Urinary bladder (tissue), 4 donors: ENCODE results near the gene SKIDA1. TPM values are rescaled to one million over a fixed set of nuclear protein-coding genes. Genes with fewer than 3 reads are reported as not detected.
A peak's percentile ranks its signal among the peaks of the same experiment; 100 is the strongest.

Experiments used
- DNase-seq: peaks from one replicate; pipeline ENCODE4 v3.0.0-alpha.2; 2015; ENCODE audit errors: extremely low spot score
- H3K27ac ChIP-seq: one replicate; pipeline ENCODE4 v1.5.1; 2013; ENCODE audit warnings: low read depth, mild to moderate bottlenecking, moderate library complexity
- H3K36me3 ChIP-seq: one replicate; pipeline ENCODE4 v1.6.1; 2013; ENCODE audit warnings: mild to moderate bottlenecking, moderate library complexity; ENCODE audit not compliant: insufficient read depth
- H3K4me1 ChIP-seq: one replicate; pipeline ENCODE4 v1.6.1; 2013; ENCODE audit warnings: mild to moderate bottlenecking, moderate library complexity; ENCODE audit not compliant: insufficient read depth
- H3K4me3 ChIP-seq: one replicate; pipeline ENCODE4 v1.5.1; 2013; ENCODE audit warnings: low read depth, low read length
- WGBS: extraction: QIAGEN DNeasy Blood & Tissue Kit; methylation state at CpG from one replicate; pipeline ENCODE4 v1.1.7; 2013; 5-methylcytosine and 5-hydroxymethylcytosine counted together
- polyA plus RNA-seq: library from polyadenylated mRNA; stranded (reverse); fragments of 200-250 nt; gene quantifications from one replicate; pipeline ENCODE4 v1.2.3, GENCODE V29; 2013
- total RNA-seq: library from RNA; depleted of rRNA; stranded (reverse); fragments of >200 nt; gene quantifications from one replicate; pipeline ENCODE4 v1.2.3, GENCODE V29; 2014
- donor health status: healthy with polysubstance abuse.
- donor health status: healthy.

SKIDA1 gene
- total and polyA plus RNA-seq, 2 donors, result 0.61 to 5.0 TPM

DNA sequence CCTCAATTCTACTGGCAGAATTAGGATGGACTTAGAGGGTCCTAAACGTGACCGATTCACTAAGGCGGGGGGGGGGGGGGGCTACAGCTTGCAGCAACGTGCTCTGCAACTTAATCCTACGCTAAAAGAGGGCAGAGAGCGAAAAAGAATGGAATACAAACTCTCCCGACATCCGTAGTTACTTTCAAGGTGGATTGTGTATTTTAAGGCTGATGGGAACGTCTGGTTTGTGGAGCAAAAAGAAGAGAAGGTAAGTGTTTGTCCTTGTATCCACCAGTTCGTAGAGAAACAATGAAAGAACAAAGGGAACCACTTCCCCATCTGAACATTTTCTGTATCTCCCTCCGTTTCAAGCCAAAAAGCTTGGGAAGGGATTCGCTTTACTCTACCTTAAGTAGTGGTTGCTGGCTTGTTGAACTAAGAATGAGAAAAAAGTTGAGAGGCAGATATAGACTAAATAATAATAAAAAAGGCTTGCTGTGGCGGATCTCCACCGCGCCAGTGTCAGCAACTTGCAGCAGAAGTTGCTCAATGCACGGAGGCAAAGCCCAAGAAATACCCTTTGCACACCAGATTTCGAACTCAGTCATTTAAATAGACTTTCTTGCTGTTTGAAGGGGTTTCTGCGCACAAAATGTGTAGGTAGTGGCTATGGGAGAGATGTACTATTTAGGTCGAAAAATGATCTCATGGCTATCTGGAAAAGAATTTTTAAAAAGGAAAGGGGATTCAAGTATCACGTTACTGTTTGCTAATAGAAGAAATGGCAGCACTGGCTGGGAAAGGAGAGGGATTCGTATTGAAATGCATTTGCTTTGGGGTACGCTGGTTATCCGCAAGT is 736 bp downstream of the SKIDA1 start:
- Histone ChIP-seq H3K4me1 (no peaks in the 10 kb centered on the region), H3K36me3 (peaks cover 2% of the 10 kb centered on the region), H3K4me3 (peak overlapping the region; percentile 83), H3K27ac (peak overlapping the region; percentile 100)
- 5% methylated on average over 23 of the region's 23 CpGs for WGBS
- DNase-seq, result no peak

DNA sequence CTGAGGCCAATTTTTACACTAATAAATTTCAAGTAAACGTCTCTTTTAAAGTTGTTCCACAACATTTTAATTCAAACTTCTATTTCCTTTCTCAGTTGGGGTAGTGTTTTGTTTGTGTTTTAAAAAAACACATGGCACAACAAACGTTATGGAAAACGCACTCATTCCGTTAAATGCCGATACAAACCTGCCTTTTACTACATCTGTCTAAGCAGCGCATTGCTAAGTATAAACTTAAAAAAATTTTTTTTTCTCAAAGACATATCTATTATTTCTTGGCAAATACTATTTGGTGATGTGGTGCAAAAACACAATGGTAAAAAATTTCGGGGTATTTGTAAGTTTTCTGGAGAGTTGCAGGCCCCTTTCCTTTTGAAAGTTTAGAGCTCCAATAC is 1.4 kb downstream of the SKIDA1 start:
- H3K4me3 ChIP-seq, result no peak overlapping the region
- H3K36me3 ChIP-seq, result peaks cover 2% of the 10 kb centered on the region
- H3K27ac ChIP-seq, result peak overlapping the region; percentile 74
- DNase-seq, result no peak
- 30% methylated on average over 7 of the region's 7 CpGs for WGBS
- H3K4me1 ChIP-seq, result no peaks in the 10 kb centered on the region

DNA sequence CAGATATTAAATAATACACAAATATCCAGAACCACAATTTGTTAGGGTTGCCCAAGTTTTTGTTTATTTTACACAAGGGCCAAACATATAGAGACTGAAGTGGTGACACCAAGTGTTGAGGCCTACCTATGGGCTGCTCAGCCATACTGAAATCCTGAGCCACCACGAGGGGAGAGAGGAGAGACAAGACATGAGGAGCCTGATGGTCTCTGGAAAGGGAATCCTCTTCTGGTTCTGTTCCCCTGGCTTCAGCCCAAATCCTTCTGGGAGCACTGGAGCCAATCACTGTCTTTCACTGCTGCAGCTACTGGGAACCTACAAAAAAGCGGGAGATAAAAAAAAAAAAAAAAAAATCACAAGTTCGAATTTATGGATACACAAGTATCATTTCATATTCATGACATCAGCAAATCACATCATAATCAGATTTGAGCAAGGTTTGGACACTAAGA is 1.9 kb downstream of the SKIDA1 start:
- Histone ChIP-seq H3K27ac (no peak overlapping the region), H3K4me1 (no peaks in the 10 kb centered on the region), H3K36me3 (peaks cover 2% of the 10 kb centered on the region), H3K4me3 (no peak overlapping the region)
- DNase-seq, result no peak
- 19% methylated on average over 3 of the region's 3 CpGs for WGBS

DNA sequence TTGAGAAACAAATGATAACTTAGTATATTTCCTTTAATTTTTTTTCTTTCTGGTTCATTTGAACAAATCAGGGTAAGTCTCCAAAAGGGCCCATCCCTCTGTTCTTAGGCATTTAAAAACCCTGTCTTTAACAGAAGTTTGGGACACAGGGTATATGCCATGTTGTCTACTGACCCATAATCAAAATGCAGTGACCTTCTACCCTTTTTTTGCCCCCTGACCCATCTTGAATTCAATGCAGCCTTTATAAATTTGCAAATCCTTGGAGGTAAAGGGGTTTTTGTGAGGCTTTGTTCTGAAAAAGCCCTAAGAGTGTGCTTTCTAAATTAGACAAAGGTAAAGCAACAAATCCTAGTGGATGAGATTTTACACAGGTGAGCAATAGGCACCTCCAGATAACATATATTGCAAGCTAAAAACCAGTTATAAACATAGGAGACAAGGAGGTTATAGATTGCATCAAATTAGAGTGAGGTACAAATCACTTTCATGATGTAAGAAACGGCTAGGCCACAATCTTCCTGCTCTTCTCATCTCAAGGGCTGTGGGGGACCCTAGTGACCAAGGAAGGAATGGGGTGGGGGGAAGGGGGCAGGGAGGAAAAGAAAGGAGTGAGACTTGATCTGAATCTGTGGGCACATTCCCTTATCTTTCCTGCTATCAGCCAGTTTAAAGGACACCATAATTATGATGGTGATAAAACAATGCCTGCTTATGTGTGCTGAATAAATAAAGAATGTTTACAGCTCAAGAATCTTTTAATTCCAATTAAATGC is 2.7 kb downstream of the SKIDA1 start:
- H3K27ac ChIP-seq, result no peak overlapping the region
- WGBS, result 68% methylated on average over 1 of the region's 1 CpG
- no peaks in the 10 kb centered on the region for H3K4me1 ChIP-seq
- no peak overlapping the region for H3K4me3 ChIP-seq
- no peak for DNase-seq
- peaks cover 2% of the 10 kb centered on the region for H3K36me3 ChIP-seq

DNA sequence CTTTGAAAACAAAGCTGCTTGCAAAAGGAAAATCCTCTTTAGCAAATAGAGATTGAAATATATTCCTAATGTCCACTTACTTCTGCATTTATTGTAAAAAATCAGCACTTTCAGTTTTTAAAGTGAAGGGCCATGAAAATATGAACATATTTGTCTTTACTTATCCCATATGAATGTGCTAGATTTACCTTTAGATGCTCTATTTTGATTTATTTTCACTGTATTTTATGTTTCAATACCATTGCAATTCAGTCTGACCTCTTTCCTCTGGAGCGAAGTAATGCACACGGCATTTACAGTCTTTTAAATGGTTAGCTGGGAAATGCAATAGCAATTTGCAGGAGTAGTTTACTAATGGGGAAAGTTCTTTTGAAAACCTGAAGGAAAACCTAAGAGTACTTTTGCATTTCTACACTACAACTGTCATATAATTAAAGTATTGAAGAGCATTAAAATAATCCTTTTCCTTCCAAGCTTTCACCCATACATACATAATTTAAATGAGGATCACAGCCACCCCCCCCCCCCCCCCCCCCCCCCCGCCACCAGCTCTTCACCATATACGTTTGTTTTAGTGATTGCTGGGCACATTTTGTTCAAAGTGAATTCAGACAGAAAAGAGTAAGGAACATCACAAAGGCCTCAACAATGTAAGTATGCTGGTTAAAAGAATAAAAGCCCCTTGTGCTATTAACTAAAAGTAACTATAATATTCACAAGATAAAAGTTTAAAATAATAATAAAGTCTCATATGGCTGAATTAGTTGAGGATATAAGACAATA is 3.5 kb downstream of the SKIDA1 start:
- H3K4me3 ChIP-seq, result no peak overlapping the region

DNA sequence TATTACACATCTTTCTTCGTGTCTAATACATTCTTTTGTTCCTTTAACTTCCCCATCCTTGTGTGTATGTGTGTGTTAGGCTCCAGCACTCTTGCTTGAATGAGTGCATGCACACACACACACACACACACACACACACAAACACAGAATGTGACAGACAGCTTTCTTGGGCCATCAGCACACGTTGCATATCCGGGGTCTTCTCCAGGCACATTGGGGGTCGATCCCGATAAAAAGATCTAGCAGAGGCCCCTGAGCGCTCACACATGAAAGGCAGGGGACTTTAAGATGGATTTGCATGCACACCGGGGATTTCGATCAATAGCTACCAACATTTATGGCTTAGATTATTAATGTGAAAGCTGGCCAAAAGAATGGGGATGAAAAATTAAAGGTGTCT is 4.5 kb downstream of the SKIDA1 start:
- peaks cover 2% of the 10 kb centered on the region for H3K36me3 ChIP-seq
- no peaks in the 10 kb centered on the region for H3K4me1 ChIP-seq
- WGBS, result 59% methylated on average over 8 of the region's 8 CpGs
- H3K27ac ChIP-seq, result peak overlapping the region; percentile 85
- no peak overlapping the region for H3K4me3 ChIP-seq
- DNase-seq, result no peak

More for the DNA sequence above, 3.5 kb downstream of the SKIDA1 start:
- H3K27ac ChIP-seq, result no peak overlapping the region
- DNase-seq, result no peak
- H3K4me1 ChIP-seq, result no peaks in the 10 kb centered on the region
- peaks cover 2% of the 10 kb centered on the region for H3K36me3 ChIP-seq
- WGBS, result 73% methylated on average over 4 of the region's 4 CpGs

DNA sequence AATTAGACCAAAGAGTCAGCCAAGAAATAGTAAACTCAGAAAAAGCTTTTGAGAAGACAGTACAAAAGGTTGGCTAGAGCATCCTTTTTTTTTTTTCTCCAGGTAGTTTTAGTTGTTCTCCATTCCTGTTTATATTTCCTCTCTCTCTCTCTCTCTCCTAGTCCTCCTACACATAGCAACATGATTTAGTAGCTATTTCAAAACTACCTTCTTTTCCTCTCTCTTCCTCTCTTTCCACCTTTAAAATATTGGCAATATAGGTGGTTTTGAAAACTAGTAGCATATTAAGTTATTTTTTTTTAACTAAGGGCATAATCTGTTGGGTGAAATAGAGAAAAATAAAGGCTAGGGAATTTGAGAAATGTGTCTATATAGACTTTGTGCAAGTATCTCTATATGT is 5.0 kb downstream of the SKIDA1 start:
- peak overlapping the region; percentile 47 for H3K4me3 ChIP-seq
- H3K27ac ChIP-seq, result peak overlapping the region; percentile 85
- no peaks in the 10 kb centered on the region for H3K4me1 ChIP-seq
- DNase-seq, result no peak
- H3K36me3 ChIP-seq, result peaks cover 2% of the 10 kb centered on the region

DNA sequence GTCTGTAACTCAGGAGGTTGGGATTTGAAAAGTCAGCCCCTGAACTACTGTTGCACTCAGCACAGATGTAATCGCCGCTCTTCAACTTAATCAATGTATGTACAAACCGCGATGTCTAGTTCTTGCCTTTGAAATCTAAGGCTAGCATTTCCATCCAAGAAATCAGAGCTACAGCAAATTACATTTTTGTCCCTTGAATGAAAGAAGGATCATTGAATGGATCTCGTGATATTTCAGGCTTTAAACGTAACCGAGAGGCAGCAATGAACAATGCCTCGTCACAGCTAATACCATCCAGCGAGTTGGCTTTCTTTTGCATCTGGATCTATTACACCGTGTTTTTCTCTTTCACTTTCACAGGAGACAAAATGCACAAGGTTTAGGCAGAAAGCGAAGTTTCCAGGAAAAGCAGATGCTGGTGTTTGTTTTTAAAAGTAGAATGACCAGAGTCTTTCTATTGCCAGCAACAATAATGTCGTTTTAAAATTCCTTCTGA is 5.5 kb downstream of the SKIDA1 start:
- Histone ChIP-seq H3K4me1 (no peaks in the 10 kb centered on the region), H3K4me3 (peak overlapping the region; percentile 47), H3K27ac (peak overlapping the region; percentile 80), H3K36me3 (peaks cover 2% of the 10 kb centered on the region)
- no peak for DNase-seq
- WGBS, result 6% methylated on average over 12 of the region's 12 CpGs

DNA sequence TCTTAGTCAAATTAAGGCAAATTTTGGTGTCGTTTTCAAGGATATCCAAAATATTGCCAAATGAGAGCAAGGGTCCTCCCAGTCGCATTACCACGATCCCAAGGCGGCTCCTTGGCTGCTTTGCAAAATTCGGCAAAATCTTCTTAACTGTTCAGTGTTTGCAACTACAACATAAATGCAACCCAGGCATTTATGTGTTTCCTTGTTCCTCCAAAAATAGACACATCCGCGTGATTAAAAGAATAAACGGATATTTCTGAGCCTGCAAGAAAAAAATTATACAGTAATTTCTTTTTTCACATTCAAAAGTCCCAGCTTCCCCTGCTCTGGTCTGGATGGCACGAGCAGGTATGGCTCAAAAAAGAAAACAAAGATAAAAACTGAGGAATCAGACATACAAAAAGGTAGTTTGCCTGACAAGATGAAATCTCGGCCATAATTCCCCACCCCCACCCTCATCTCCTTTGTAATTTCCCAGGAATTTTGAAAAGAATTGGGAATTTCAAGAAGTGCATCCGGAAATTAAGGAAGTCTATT is 6.0 kb downstream of the SKIDA1 start:
- peaks cover 2% of the 10 kb centered on the region for H3K36me3 ChIP-seq
- no peak for DNase-seq
- peak overlapping the region; percentile 94 for H3K4me3 ChIP-seq
- H3K4me1 ChIP-seq, result no peaks in the 10 kb centered on the region
- H3K27ac ChIP-seq, result peak overlapping the region; percentile 80
- WGBS, result 10% methylated on average over 11 of the region's 11 CpGs

DNA sequence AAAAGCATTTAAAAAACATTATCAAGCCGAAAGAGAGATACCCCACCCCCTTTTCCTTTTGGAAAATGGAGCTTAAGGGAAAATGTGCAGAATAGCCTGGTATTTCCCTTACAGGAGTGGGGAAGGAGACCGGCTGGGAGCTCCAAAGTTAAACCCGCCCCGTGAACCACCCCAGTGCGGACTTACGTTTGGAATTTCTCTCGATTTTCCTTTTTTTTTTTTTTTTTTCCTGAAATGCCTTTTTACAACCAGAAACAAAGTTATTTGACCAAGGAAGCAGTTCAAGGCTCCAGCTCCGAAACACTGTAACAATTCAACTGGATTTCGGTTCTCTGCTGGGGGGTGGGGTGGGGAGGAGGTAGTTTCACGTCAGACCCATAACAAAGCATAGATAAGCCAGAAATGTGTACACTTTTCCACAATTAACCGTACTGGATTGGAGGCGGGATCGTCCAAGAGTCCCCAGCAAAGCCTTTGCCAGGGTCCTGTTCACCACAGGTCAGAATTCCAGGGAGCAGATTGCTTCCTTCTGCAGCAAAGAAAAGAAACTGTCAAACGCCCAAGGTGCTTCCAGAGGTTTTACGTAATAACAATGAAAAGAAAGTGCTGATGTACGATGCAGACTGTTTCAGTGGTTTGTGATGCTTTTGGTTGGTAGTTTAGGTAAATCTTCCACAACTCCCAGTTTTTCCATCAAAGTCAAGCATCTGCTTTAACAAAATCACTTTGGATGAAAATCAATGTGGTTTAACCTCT is 6.7 kb downstream of the SKIDA1 start:
- H3K36me3 ChIP-seq, result no peaks in the 10 kb centered on the region
- H3K4me3 ChIP-seq, result peak overlapping the region; percentile 94
- no peaks in the 10 kb centered on the region for H3K4me1 ChIP-seq
- peak overlapping the region; percentile 82 for H3K27ac ChIP-seq
- no peak for DNase-seq
- 8% methylated on average over 16 of the region's 16 CpGs for WGBS

DNA sequence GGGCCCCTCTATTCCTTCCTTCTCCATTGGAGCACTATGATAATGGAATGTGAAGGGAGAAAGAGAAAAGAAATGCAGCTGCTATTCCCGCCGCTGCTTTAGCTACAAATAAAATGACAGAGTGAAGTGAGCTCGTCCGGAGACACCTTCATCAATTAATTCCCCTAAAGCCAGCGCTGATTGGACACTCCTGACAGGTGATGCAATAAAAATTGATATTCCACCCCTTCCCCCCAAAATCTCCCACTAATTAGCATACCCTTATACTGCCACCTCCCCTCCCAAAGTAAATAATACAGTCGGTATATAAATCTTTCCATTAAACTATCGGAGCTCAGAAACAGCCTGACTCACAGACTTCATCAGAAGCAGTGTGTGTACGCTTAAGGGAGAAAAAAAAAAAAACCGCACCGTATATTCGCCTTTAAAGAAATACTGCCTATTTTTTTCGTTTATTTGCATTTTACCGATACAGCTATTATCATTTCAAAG is 7.3 kb downstream of the SKIDA1 start:
- Histone ChIP-seq H3K27ac (peak overlapping the region; percentile 72), H3K36me3 (no peaks in the 10 kb centered on the region), H3K4me3 (peak overlapping the region; percentile 94), H3K4me1 (no peaks in the 10 kb centered on the region)
- WGBS, result 8% methylated on average over 13 of the region's 13 CpGs
- DNase-seq, result no peak

DNA sequence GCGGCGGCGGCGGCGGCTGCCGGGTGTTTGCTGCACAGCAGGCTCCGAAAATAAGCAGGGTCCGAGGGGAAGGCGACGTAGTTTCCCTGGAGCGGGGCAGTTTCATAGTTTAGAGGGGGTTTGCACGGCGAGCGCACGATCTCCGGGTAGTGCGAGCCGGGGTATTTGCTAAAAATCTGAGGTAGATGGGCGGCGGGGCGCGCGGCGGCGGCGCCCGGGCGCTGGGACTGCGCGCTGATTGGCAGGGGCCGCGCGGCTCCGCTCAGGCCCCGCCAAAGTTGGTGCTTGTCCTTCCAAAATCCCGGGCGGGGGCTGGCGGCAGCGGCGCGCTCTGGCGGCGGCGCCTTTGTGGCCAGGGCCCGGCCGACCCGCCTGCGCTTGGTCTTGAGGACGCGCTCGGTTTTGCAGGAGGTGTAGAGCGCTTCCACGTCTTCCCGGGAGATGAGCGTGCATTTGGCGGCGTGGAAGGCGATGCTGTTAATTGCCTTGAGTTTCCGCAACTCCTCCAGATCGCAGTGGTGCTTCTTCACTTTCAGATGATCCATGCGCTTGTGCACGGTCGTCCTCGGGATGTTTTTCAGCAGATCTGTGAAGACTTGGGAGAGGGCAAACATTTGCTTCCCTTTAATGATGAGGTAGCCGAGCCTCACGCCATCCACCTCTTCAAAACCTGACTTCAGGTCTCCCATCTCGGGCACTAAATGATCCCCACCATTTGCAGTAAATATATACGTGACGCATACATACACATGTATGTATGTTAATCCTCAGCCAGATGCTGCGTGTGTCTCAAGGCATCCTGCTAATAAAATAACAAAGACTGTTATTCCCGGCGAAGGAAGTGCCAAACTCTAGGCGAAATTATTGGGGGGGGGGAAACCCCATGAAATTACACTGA is 8.1 kb downstream of the SKIDA1 start:
- Histone ChIP-seq H3K27ac (peak overlapping the region; percentile 72), H3K36me3 (no peaks in the 10 kb centered on the region), H3K4me3 (peak overlapping the region; percentile 94), H3K4me1 (no peaks in the 10 kb centered on the region)
- under 1% methylated on average over 73 of the region's 73 CpGs for WGBS
- DNase-seq, result no peak
